Left ventricle myocardium inferior (tissue), 1 donor: ENCODE data around the gene TNFSF12. TPM values are rescaled to one million over a fixed set of nuclear protein-coding genes. Genes with fewer than 3 reads are reported as not detected.
A peak's percentile ranks its signal among the peaks of the same experiment; 100 is the strongest.

Experiments
- DNase-seq: peaks from one replicate; pipeline ENCODE4 v3.0.0-alpha.2; 2020
- H3K27ac ChIP-seq: fragments of 200-600 bp; replicated peaks from 2 replicates; pipeline ENCODE4 v1.8.0; 2021
- H3K27me3 ChIP-seq: fragments of 200-600 bp; 2 replicates; pipeline ENCODE4 v1.8.0; 2021; ENCODE audit warnings: low read depth
- H3K36me3 ChIP-seq: fragments of 200-600 bp; 2 replicates; pipeline ENCODE4 v1.8.0; 2021
- H3K4me1 ChIP-seq: fragments of 200-600 bp; 2 replicates; pipeline ENCODE4 v1.8.0; 2021
- H3K4me3 ChIP-seq: fragments of 200-600 bp; 2 replicates; pipeline ENCODE4 v1.8.0; 2021; ENCODE audit warnings: mild to moderate bottlenecking, moderate library complexity
- H3K9me3 ChIP-seq: fragments of 200-600 bp; replicated peaks from 2 replicates; pipeline ENCODE4 v1.8.0; 2021
- CTCF ChIP-seq: fragments of 200-600 bp; IDR thresholded peaks from 2 replicates; pipeline ENCODE4 v1.8.0; 2021; ENCODE audit warnings: antibody characterized with exemption, mild to moderate bottlenecking, borderline replicate concordance
- intact Hi-C: fragments of 100-400 bp; cut with micrococcal nuclease; formaldehyde crosslinking; loops from one replicate; pipeline ENCODE4 v1.11.0; 2022
- total RNA-seq: library from RNA; stranded (reverse); fragmentation: NEBNext Ultra II Directional; extraction: Animal tissue kit (Norgen Biotek cat#: 25700); gene quantifications from one replicate; pipeline ENCODE4 v1.2.1, GENCODE V29; 2021
- donor health status: DM: no; HTN: yes; CAD: no; lungs with severe emphysema.

The TNFSF12 gene
- total RNA-seq, 1 donor from 2014 or later, result 29.9 TPM

DNA sequence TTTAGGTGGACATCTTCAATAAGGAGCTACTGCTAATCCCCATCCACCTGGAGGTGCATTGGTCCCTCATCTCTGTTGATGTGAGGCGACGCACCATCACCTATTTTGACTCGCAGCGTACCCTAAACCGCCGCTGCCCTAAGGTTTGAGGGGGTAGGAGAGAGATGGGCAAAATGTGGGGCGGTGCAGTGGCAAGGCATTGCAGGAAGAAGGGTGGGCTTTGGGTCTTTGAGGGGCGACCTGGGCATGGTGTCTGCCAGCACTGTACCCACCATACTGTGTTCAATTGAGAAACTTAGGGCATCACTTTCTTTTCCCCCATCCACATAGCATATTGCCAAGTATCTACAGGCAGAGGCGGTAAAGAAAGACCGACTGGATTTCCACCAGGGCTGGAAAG, 21.5 kb downstream of the TNFSF12 start:
- TF ChIP-seq CTCF, result no peak
- Histone ChIP-seq H3K9me3 (no peaks in the 10 kb centered on the region), H3K4me3 (no peak overlapping the region), H3K27ac (no peak overlapping the region), H3K4me1 (peaks cover 32% of the 10 kb centered on the region), H3K27me3 (no peaks in the 10 kb centered on the region), H3K36me3 (peaks cover 71% of the 10 kb centered on the region)
- intact Hi-C loops, result no loop called here
- DNase-seq, result no peak

- TF ChIP-seq CTCF, result no peak
- Histone ChIP-seq H3K4me1 (peaks cover 51% of the 10 kb centered on the region), H3K36me3 (peaks cover 71% of the 10 kb centered on the region), H3K4me3 (peak overlapping the region; percentile 95), H3K9me3 (no peaks in the 10 kb centered on the region), H3K27ac (peak overlapping the region; percentile 98), H3K27me3 (no peaks in the 10 kb centered on the region)
- DNase-seq, result no peak
- intact Hi-C loops, result no loop called here
Measured at GRCh38 chr17:7572338-7572587, 23.4 kb downstream of the TNFSF12 start.

DNA sequence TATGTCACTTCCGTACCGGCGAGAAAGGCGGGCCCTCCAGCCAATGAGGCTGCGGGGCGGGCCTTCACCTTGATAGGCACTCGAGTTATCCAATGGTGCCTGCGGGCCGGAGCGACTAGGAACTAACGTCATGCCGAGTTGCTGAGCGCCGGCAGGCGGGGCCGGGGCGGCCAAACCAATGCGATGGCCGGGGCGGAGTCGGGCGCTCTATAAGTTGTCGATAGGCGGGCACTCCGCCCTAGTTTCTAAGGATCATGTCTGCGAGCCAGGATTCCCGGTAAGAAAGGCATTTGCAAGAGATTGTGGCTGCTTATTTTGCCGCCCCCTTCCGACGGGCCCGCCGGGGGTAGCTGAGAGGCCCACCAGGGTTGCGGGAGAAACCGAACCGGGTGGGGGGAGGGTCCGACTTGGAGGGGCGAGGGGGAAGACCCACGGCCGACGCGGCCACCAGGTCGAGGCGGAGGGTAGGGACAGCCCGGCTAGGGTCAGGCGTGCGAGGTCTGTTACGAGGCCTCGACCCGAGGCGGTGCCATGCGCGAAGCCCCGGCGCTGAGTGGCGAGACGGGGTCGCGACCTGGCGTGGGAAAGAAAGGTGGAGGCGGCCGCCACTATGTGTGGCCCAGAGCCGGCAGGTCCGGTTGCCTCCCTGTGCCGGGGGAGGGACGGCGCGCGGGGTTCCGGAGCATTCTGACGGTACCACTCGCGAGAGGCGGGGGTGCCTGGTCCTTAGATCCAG, 23.9 kb downstream of the TNFSF12 start:
- peak overlapping the region; percentile 98 for H3K27ac ChIP-seq
- no peaks in the 10 kb centered on the region for H3K27me3 ChIP-seq
- H3K36me3 ChIP-seq, result peaks cover 71% of the 10 kb centered on the region
- DNase-seq, result peak; percentile 99
- peaks cover 56% of the 10 kb centered on the region for H3K4me1 ChIP-seq
- intact Hi-C loops, result no loop called here
- peak; percentile 9 for TF ChIP-seq CTCF
- no peaks in the 10 kb centered on the region for H3K9me3 ChIP-seq
- H3K4me3 ChIP-seq, result peak overlapping the region; percentile 95

DNA sequence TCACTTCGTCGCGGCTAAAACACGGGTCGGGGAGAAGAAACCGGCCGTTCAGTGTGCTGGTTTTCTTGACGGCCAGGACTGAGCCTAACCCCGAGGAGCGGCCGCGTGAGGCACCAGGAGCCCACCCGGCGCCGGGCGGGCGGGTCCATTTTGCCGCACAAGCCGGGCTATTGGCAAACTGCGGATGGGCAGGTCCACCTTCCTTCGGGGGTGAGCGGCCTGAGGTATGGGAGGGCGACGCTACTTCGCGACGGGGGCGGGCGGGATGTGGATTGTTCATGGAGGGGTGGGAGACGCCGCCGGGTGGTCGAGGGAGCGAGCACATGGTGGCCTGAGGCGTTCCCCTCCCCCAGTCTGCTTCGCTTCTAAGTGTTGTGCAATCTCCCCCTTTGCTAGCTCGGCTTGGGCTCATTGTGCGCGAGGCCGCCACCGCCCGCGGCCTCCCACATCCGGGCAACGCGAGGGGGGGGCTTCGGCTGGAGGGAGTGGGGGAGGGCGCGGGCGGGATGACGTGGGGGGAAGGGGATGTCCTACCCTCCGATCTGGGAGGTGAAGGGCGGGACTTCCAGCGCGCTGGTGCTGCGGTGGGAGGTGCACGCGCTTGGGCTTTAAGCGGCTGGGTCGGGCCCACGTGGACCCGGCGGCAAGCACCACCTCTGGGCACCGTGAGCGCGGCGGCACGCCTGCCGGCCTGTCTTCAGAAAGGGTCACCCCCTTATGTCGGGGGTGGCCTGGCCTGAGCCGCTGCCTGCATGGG, 24.6 kb downstream of the TNFSF12 start:
- Histone ChIP-seq H3K27me3 (no peaks in the 10 kb centered on the region), H3K36me3 (peaks cover 75% of the 10 kb centered on the region), H3K4me1 (peaks cover 60% of the 10 kb centered on the region), H3K9me3 (no peaks in the 10 kb centered on the region), H3K4me3 (peak overlapping the region; percentile 95), H3K27ac (peak overlapping the region; percentile 98)
- DNase-seq, result peak; percentile 90
- intact Hi-C loops, result no loop called here
- no peak for TF ChIP-seq CTCF

GRCh38 chr17:7574176-7574953, 25.5 kb downstream of the TNFSF12 start:
- Histone ChIP-seq H3K36me3 (peaks cover 74% of the 10 kb centered on the region), H3K27ac (peak overlapping the region; percentile 98), H3K4me3 (peak overlapping the region; percentile 95), H3K4me1 (peaks cover 69% of the 10 kb centered on the region), H3K27me3 (no peaks in the 10 kb centered on the region), H3K9me3 (no peaks in the 10 kb centered on the region)
- TF ChIP-seq CTCF, result no peak
- intact Hi-C loops, result no loop called here
- DNase-seq, result no peak
